T-helper 1 cell treated with Interleukin-12 subunit alpha and Interleukin-12 subunit beta and Interleukin-4 antibody, amounts not matched to agents 30 ng/mL and 1 ng/mL, for 36 hours (primary cell): ENCODE measurements around the gene IL9R. TPM values are rescaled to one million over a fixed set of nuclear protein-coding genes. Genes with fewer than 3 reads are reported as not detected.
"Not testable (repeated sequence)": the region's sequence is repeated elsewhere in the genome, so short reads cannot be mapped to it uniquely, and the experiment has no call there.

ENCODE experiments used
- intact Hi-C: fragments of 100-400 bp; cut with micrococcal nuclease; formaldehyde crosslinking; loops from one replicate; pipeline ENCODE4 v1.15.1; 2024
- total RNA-seq: library from RNA; stranded (reverse); gene quantifications from 2 replicates; pipeline ENCODE4 v1.2.3, GENCODE V29; 2022

The IL9R gene
- total RNA-seq, 1 donor from 2014 or later, result 28.9 TPM

- intact Hi-C loops, result not testable (repeated sequence)
Measured at GRCh38 chrX:156029707-156030442, 32.4 kb downstream of the IL9R start.

GRCh38 chrX:156030474-156030873 is 33.0 kb downstream of the IL9R start:
- intact Hi-C loops, result not testable (repeated sequence)

Other genes with a start within 250 kb of the IL9R start
- gene VAMP7, start 116.4 kb upstream of the IL9R start, total RNA-seq, result 33.0 and 39.0 TPM in 2 replicates